ENCODE data around the gene KIN.
"Not testable (repeated sequence)": the region's sequence is repeated elsewhere in the genome, so short reads cannot be mapped to it uniquely, and the experiment has no call there.

Gene KIN

DNA sequence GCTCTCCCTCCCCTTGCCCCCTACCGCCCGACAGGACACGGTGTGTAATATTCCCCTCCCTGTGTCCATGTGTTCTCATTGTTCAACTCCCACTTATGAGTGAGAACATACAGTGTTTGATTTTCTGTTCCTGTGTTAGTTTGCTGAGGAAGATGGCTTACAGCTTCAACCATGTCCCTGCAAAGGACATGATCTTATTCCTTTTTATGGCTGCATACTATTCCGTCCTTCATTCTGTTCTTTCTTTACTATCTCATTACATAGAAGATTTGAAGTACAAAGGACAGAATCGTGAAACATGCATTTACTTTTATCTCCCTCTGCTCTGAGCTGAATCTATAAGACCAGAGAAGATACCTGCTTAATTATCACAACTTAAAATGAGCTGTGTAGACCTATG, 76.7 kb downstream of the KIN start:
- H3K4me3 ChIP-seq (ENCODE audit: low read depth in 1 of 5, low read length in 5 of 5); H3K9me3 ChIP-seq (ENCODE audit: control insufficient read depth in 5 of 5, low read length in 5 of 5); H3K27ac ChIP-seq (ENCODE audit: low read depth, low read length); H3K36me3 ChIP-seq (ENCODE audit: control insufficient read depth in 5 of 5, insufficient read depth in 5 of 5, low read length in 5 of 5); H3K9ac ChIP-seq (ENCODE audit: low read length in 5 of 5); H3K4me1 ChIP-seq (ENCODE audit: control insufficient read depth in 5 of 5, insufficient read depth in 5 of 5, low read length in 5 of 5); H3K27me3 ChIP-seq (ENCODE audit: control insufficient read depth in 5 of 5, insufficient read depth in 4 of 5, low read length in 5 of 5): not testable (repeated sequence)

DNA sequence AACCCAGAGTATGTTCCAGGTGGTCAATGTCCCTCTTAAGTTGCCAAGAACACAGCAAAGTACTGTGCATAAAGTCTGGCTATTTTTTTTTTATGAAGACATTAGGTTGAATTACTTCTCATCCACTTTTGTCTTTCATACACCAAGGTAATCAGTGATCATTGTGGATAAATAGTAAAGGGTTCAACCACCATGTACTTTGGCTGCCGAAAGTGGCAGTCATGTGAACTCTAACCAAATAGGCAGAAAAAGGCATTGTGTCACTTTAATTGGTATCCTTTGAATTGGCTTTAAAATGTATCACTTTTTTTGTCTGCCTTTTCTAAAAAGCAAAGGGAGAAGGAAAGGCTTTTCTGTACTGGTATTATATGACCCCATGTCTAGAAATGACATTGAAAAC, 77.3 kb downstream of the KIN start:
- Histone ChIP-seq H3K9ac (ENCODE audit: low read length in 5 of 5) (no peak overlapping the region), H3K36me3 (ENCODE audit: control insufficient read depth in 5 of 5, insufficient read depth in 5 of 5, low read length in 5 of 5) (no peaks in the 10 kb centered on the region), H3K27me3 (ENCODE audit: control insufficient read depth in 5 of 5, insufficient read depth in 4 of 5, low read length in 5 of 5) (peaks cover 0 to 8% (median 3%) of the 10 kb centered on the region in 5 donors), H3K27ac (ENCODE audit: low read depth, low read length) (no peak overlapping the region), H3K4me3 (ENCODE audit: low read depth in 1 of 5, low read length in 5 of 5) (no peak overlapping the region), H3K4me1 (ENCODE audit: control insufficient read depth in 5 of 5, insufficient read depth in 5 of 5, low read length in 5 of 5) (no peaks in the 10 kb centered on the region), H3K9me3 (ENCODE audit: control insufficient read depth in 5 of 5, low read length in 5 of 5) (no peaks in the 10 kb centered on the region)

DNA sequence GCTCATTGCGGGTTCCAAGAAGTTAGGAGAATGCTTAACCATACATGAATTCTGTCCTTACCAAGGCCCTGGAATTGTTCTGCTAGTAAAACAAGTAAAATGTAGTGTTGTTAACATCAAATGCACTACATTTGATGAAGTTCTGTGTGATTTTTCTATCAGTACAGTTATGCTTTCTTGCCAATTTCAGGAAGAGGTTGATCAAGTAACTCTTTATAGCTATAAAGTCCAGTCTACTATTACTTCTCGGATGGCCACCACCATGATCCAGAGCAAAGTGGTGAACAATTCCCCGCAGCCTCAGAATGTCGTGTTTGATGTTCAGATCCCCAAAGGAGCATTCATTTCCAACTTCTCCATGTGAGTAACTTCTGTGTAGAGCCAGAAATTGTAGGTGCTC, 79.0 kb downstream of the KIN start:
- Histone ChIP-seq H3K36me3 (ENCODE audit: control insufficient read depth in 5 of 5, insufficient read depth in 5 of 5, low read length in 5 of 5) (no peaks in the 10 kb centered on the region), H3K27ac (ENCODE audit: low read depth, low read length) (no peak overlapping the region), H3K4me1 (ENCODE audit: control insufficient read depth in 5 of 5, insufficient read depth in 5 of 5, low read length in 5 of 5) (no peaks in the 10 kb centered on the region), H3K4me3 (ENCODE audit: low read depth in 1 of 5, low read length in 5 of 5) (no peak overlapping the region), H3K27me3 (ENCODE audit: control insufficient read depth in 5 of 5, insufficient read depth in 4 of 5, low read length in 5 of 5) (peaks cover 0 to 8% (median 6%) of the 10 kb centered on the region in 5 donors), H3K9me3 (ENCODE audit: control insufficient read depth in 5 of 5, low read length in 5 of 5) (no peaks in the 10 kb centered on the region), H3K9ac (ENCODE audit: low read length in 5 of 5) (no peak overlapping the region)

DNA sequence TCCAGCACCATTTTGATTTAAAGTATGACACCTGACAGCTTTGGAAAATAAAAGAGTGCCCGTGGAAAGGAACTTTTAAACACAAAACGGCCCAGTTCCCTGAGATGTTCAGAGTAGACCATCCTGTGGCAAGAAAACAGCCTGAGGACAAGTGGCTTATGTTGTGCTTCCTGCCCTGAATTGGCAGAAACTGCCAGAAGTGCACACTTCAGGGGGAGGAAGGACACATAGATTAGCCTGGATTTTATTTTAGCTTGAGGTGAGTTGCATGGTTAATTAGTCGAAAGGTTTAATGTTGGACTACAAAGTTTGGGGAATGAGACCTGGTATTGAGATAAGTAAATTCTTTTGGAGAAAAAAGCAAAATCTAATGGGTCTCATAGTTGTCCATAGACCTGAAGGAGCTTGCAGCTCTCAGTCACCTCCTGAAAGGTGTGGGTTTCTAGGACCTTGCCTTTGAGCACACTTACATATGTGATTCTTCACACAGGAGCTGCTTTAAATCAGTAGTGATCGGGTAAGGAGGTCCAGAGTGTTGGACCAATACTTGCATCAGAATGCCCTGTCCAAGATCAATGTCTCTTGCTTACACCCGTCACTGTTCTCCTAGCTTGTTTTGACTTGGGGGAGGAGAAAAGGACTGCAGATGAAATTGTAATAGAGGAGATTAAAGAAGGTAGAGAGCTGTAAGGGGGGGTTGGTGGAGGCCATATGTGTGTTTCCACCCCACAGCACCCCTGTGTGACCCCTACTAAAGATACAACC, 79.8 kb downstream of the KIN start:
- Histone ChIP-seq H3K4me1 (ENCODE audit: control insufficient read depth in 5 of 5, insufficient read depth in 5 of 5, low read length in 5 of 5) (no peaks in the 10 kb centered on the region), H3K27me3 (ENCODE audit: control insufficient read depth in 5 of 5, insufficient read depth in 4 of 5, low read length in 5 of 5) (peaks cover 0 to 9% (median 6%) of the 10 kb centered on the region in 5 donors), H3K9ac (ENCODE audit: low read length in 5 of 5) (no peak overlapping the region), H3K4me3 (ENCODE audit: low read depth in 1 of 5, low read length in 5 of 5) (no peak overlapping the region), H3K27ac (ENCODE audit: low read depth, low read length) (no peak overlapping the region), H3K9me3 (ENCODE audit: control insufficient read depth in 5 of 5, low read length in 5 of 5) (no peaks in the 10 kb centered on the region), H3K36me3 (ENCODE audit: control insufficient read depth in 5 of 5, insufficient read depth in 5 of 5, low read length in 5 of 5) (no peaks in the 10 kb centered on the region)

DNA sequence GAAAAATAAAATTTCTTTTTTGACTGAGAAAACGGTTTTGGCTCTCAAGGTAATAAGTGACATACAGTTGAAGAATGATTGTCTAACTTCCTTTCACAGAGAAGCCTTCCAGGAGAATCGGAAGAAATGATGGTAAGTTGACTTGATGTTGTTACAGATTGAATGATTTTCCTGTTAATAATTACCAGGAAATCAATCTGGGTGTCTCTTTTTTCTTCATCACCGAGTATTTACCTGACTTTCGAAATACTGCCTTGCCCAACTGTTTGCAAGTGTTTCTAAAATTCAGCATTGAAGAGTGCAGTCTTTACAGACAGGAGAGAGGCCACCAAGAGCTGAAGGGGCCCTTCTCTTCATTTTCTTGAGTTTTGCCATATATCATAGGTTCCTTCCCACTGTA, 80.7 kb downstream of the KIN start:
- H3K9ac ChIP-seq (ENCODE audit: low read length in 5 of 5), result no peak overlapping the region
- H3K27me3 ChIP-seq (ENCODE audit: control insufficient read depth in 5 of 5, insufficient read depth in 4 of 5, low read length in 5 of 5), result peaks cover 0 to 16% (median 10%) of the 10 kb centered on the region in 5 donors
- no peak overlapping the region for H3K27ac ChIP-seq (ENCODE audit: low read depth, low read length)
- no peak overlapping the region for H3K4me3 ChIP-seq (ENCODE audit: low read depth in 1 of 5, low read length in 5 of 5)
- H3K36me3 ChIP-seq (ENCODE audit: control insufficient read depth in 5 of 5, insufficient read depth in 5 of 5, low read length in 5 of 5), result no peaks in the 10 kb centered on the region
- no peaks in the 10 kb centered on the region for H3K4me1 ChIP-seq (ENCODE audit: control insufficient read depth in 5 of 5, insufficient read depth in 5 of 5, low read length in 5 of 5)
- no peaks in the 10 kb centered on the region for H3K9me3 ChIP-seq (ENCODE audit: control insufficient read depth in 5 of 5, low read length in 5 of 5)

DNA sequence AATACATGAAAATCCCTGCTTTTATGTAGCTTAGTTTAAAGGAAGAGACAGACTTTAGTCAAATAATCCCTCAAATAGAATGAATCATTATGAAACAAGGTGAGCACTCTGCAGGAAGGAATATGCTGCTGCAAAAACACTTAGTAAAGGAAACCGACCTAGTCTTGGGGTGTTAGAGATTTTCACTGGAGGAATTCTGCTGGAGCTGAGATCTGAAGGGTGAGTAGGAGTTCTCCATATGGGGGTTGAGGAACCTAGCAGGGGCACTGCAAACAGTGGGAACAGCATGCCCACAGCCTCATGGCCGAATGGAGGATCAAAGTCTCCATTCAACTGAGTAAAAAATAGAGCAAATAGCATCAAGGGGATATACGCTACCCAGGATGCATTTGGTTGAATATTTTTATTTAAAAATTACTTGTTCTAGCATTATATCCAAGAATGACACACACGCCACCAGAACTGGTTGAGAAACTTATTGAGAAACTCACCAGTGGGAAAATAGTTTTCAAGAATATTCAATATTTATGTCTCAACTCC, 81.2 kb downstream of the KIN start:
- H3K27me3 ChIP-seq (ENCODE audit: control insufficient read depth in 5 of 5, insufficient read depth in 4 of 5, low read length in 5 of 5), result peaks cover 0 to 19% (median 11%) of the 10 kb centered on the region in 5 donors
- no peak overlapping the region for H3K9ac ChIP-seq (ENCODE audit: low read length in 5 of 5)
- no peak overlapping the region for H3K27ac ChIP-seq (ENCODE audit: low read depth, low read length)
- H3K36me3 ChIP-seq (ENCODE audit: control insufficient read depth in 5 of 5, insufficient read depth in 5 of 5, low read length in 5 of 5), result no peaks in the 10 kb centered on the region
- no peaks in the 10 kb centered on the region for H3K9me3 ChIP-seq (ENCODE audit: control insufficient read depth in 5 of 5, low read length in 5 of 5)
- H3K4me1 ChIP-seq (ENCODE audit: control insufficient read depth in 5 of 5, insufficient read depth in 5 of 5, low read length in 5 of 5), result no peaks in the 10 kb centered on the region
- no peak overlapping the region for H3K4me3 ChIP-seq (ENCODE audit: low read depth in 1 of 5, low read length in 5 of 5)

DNA sequence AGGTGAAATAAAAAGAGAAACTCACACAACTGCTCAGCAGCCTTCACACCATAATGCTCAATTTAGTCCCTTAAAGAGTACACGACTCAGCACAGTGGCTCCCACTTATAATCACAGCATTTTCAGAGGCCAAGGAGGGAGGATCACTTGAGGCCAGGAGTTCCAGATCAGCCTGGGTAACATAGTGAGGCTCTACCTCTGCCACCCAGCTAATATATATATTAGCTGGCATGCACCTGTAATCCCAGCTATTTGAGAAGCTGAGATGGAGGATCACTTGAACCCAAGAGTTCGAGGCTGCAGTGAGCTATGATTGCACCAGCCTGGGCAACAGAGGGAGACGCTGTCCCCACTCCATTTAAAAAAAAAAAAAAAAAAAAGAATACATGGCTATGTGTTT, 82.5 kb downstream of the KIN start:
- H3K27me3 ChIP-seq (ENCODE audit: control insufficient read depth in 5 of 5, insufficient read depth in 4 of 5, low read length in 5 of 5), result peaks cover 0 to 19% (median 11%) of the 10 kb centered on the region in 5 donors
- H3K9me3 ChIP-seq (ENCODE audit: control insufficient read depth in 5 of 5, low read length in 5 of 5), result no peaks in the 10 kb centered on the region
- H3K36me3 ChIP-seq (ENCODE audit: control insufficient read depth in 5 of 5, insufficient read depth in 5 of 5, low read length in 5 of 5), result no peaks in the 10 kb centered on the region
- H3K27ac ChIP-seq (ENCODE audit: low read depth, low read length), result no peak overlapping the region
- H3K9ac ChIP-seq (ENCODE audit: low read length in 5 of 5), result no peak overlapping the region
- H3K4me3 ChIP-seq (ENCODE audit: low read depth in 1 of 5, low read length in 5 of 5), result no peak overlapping the region
- H3K4me1 ChIP-seq (ENCODE audit: control insufficient read depth in 5 of 5, insufficient read depth in 5 of 5, low read length in 5 of 5), result no peaks in the 10 kb centered on the region

DNA sequence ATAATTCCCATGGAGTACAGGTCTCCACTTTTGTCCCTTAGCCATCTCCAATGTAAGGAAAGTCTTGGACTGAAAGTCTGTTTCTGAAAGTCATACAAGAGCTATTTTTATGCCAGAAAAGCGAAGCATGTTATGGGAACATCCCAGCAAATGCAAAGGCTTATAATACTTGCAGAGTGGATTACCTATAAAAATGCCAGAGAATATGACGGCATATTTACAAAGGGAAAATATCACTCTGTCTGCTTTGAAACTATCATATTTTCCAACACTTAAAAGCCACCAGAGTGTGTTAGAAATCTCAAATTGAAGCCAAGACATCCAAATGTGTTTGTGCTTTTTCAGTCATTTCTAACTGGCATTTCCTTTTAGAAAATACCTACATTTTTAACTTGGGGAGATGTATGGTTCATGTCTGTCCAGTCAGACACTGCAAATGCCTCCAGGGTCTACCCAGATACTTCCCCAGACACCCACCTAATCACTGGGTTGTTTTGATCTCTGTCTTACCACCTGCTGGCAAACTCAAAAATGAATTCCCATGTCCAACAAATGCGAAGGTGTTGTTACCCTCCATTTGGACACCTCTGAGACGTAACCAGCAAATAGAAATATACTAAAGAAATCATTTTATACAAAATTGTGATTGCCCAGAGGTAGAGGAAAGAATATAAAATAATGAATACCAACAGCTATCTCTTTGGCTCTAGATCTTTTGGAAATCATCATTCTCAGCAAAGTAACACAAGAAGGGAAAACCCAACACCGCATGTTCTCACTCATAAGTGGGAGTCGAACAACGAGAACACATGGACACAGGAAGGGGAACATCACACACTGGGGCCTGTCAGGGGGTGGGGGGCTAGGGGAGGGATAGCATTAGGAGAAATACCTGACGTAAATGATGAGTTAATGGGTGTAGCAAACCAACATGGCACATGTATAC, 83.4 kb downstream of the KIN start:
- Histone ChIP-seq H3K9me3 (ENCODE audit: control insufficient read depth in 5 of 5, low read length in 5 of 5) (no peaks in the 10 kb centered on the region), H3K4me3 (ENCODE audit: low read depth in 1 of 5, low read length in 5 of 5) (no peak overlapping the region), H3K27me3 (ENCODE audit: control insufficient read depth in 5 of 5, insufficient read depth in 4 of 5, low read length in 5 of 5) (peaks cover 0 to 19% (median 11%) of the 10 kb centered on the region in 5 donors), H3K36me3 (ENCODE audit: control insufficient read depth in 5 of 5, insufficient read depth in 5 of 5, low read length in 5 of 5) (no peaks in the 10 kb centered on the region), H3K27ac (ENCODE audit: low read depth, low read length) (no peak overlapping the region), H3K4me1 (ENCODE audit: control insufficient read depth in 5 of 5, insufficient read depth in 5 of 5, low read length in 5 of 5) (no peaks in the 10 kb centered on the region), H3K9ac (ENCODE audit: low read length in 5 of 5) (no peak overlapping the region)

DNA sequence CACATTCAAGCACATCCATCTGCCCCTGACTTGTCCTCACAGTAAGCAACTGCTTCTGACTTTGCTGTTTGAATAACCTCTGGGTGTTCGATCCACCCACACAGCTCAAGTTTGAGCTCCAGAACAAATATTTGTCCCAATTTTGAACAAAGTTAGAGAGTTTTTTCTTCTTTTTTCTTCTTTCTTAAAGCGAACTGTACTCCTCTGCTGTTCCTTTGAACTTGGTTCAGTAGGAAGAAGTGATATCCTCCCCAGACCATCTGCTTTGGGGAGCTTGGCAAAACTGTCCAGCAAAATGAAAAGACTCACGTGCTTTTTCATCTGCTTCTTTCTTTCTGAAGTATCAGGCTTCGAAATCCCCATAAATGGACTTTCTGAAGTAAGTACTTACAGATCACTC, 84.7 kb downstream of the KIN start, which contains the start of gene ITIH2:
ITIH2 (plus strand) TSS at position 177 of the 400 bp plus-strand sequence; CDS start at position 296, 119 bp downstream.
- no peaks in the 10 kb centered on the region for H3K4me1 ChIP-seq (ENCODE audit: control insufficient read depth in 5 of 5, insufficient read depth in 5 of 5, low read length in 5 of 5)
- H3K9me3 ChIP-seq (ENCODE audit: control insufficient read depth in 5 of 5, low read length in 5 of 5), result no peaks in the 10 kb centered on the region
- H3K36me3 ChIP-seq (ENCODE audit: control insufficient read depth in 5 of 5, insufficient read depth in 5 of 5, low read length in 5 of 5), result no peaks in the 10 kb centered on the region
- H3K9ac ChIP-seq (ENCODE audit: low read length in 5 of 5), result no peak within 1 kb of the TSS
- no peak within 1 kb of the TSS for H3K4me3 ChIP-seq (ENCODE audit: low read depth in 1 of 5, low read length in 5 of 5)
- peaks cover 0 to 19% (median 11%) of the 10 kb centered on the region in 5 donors for H3K27me3 ChIP-seq (ENCODE audit: control insufficient read depth in 5 of 5, insufficient read depth in 4 of 5, low read length in 5 of 5)
- no peak within 1 kb of the TSS for H3K27ac ChIP-seq (ENCODE audit: low read depth, low read length)
